H1 (cell line): ENCODE data around the gene STRIP2. TPM values are rescaled to one million over a fixed set of nuclear protein-coding genes. Genes with fewer than 3 reads are reported as not detected.

Source experiments
- CTCF ChIA-PET: fragments of 300-600 bp; sonication (Branson Sonifier 250); formaldehyde crosslinking; loops from one replicate; lab custom pipeline; 2021; ENCODE audit not compliant: partially characterized antibody; lab: Charles Lee
- POLR2A ChIA-PET: fragments of 300-600 bp; sonication (Branson Sonifier 250); formaldehyde crosslinking; loops from one replicate; lab custom pipeline; 2021; ENCODE audit warnings: inconsistent platforms; ENCODE audit not compliant: partially characterized antibody; lab: Charles Lee
- DNase-seq, 2 experiments: peaks; one replicate each; pipeline versions ENCODE4 v3.0.0 to v3.0.0-alpha.2; 2010 to 2022; ENCODE audit warnings: low spot score in 2 of 2, low read depth in 1 of 2, mixed read lengths in 1 of 2
- FAIRE-seq: peaks from 2 replicates; lab custom pipeline; 2011; peaks lifted over from hg19 to GRCh38; lab: Jason Lieb, UNC
- H2AFZ ChIP-seq: 2 replicates; pipeline ENCODE4 v1.8.1; 2012; ENCODE audit warnings: low read length, inconsistent platforms
- H2AK5ac ChIP-seq: 2 replicates; pipeline ENCODE4 v1.6.1; 2013; ENCODE audit warnings: low read depth, low read length
- H2BK120ac ChIP-seq: replicated peaks from 2 replicates; pipeline ENCODE3; 2013; ENCODE audit warnings: low read depth, low read length, inconsistent platforms
- H2BK12ac ChIP-seq: 2 replicates; pipeline ENCODE4 v1.6.1; 2013; ENCODE audit warnings: low read depth, low read length
- H2BK15ac ChIP-seq: 2 replicates; pipeline ENCODE4 v1.6.1; 2013; ENCODE audit warnings: low read length
- H2BK20ac ChIP-seq: 2 replicates; pipeline ENCODE4 v1.6.1; 2013; ENCODE audit warnings: low read length
- H2BK5ac ChIP-seq: 2 replicates; pipeline ENCODE4 v1.6.1; 2013; ENCODE audit warnings: low read depth, low read length
- H3K14ac ChIP-seq: 2 replicates; pipeline ENCODE4 v1.6.1; 2013; ENCODE audit warnings: inconsistent platforms; ENCODE audit not compliant: insufficient read length
- H3K18ac ChIP-seq: 2 replicates; pipeline ENCODE4 v1.6.1; 2013; ENCODE audit warnings: low read length; ENCODE audit errors: extremely low read depth
- H3K23ac ChIP-seq: 2 replicates; pipeline ENCODE4 v1.6.1; 2013; ENCODE audit warnings: inconsistent platforms; ENCODE audit not compliant: insufficient read length
- H3K23me2 ChIP-seq: 2 replicates; pipeline ENCODE4 v1.6.1; 2013; ENCODE audit warnings: low read depth, low read length
- H3K27ac ChIP-seq: 2 replicates; pipeline ENCODE4 v1.6.1; 2011; ENCODE audit warnings: low read depth, low read length, inconsistent platforms
- H3K27me3 ChIP-seq, 4 experiments: replicated peaks in 1 of 4; 1 replicate in 1 of 4; 2 replicates in 3 of 4; pipeline versions ENCODE4 v1.6.1 to v1.8.1; 2011 to 2013; ENCODE audit warnings: low read length in 3 of 4, mild to moderate bottlenecking in 3 of 4, inconsistent platforms in 2 of 4, mixed read lengths in 2 of 4, moderate library complexity in 1 of 4; ENCODE audit not compliant: control insufficient read depth in 3 of 4, insufficient read depth in 3 of 4; ENCODE audit errors: extremely low read depth in 1 of 4
- H3K36me3 ChIP-seq, 4 experiments: 2 replicates each; pipeline versions ENCODE4 v1.6.1 to v1.8.1; 2011 to 2013; ENCODE audit warnings: mild to moderate bottlenecking in 4 of 4, low read length in 3 of 4, moderate library complexity in 2 of 4, control low read depth in 1 of 4, inconsistent platforms in 1 of 4; ENCODE audit not compliant: insufficient read depth in 4 of 4, control insufficient read depth in 2 of 4
- H3K4ac ChIP-seq: replicated peaks from 2 replicates; pipeline ENCODE3; 2013; ENCODE audit warnings: low read length, low read depth, mixed read lengths, inconsistent platforms; ENCODE audit not compliant: insufficient read length
- H3K4me1 ChIP-seq, 4 experiments: replicated peaks in 1 of 4; 1 replicate in 1 of 4; 2 replicates in 3 of 4; pipeline versions ENCODE4 v1.6.1 to v1.8.1; 2011 to 2013; ENCODE audit warnings: low read length in 3 of 4, inconsistent platforms in 2 of 4, mixed read lengths in 1 of 4; ENCODE audit not compliant: insufficient read depth in 4 of 4, control insufficient read depth in 3 of 4
- H3K4me2 ChIP-seq, 2 experiments: 2 replicates each; pipeline versions ENCODE4 v1.6.1 to v1.8.1; 2011 to 2013; ENCODE audit warnings: low read depth in 2 of 2, low read length in 2 of 2, control low read depth in 1 of 2, inconsistent platforms in 1 of 2, mild to moderate bottlenecking in 1 of 2; ENCODE audit not compliant: insufficient read depth in 1 of 2
- H3K4me3 ChIP-seq, 4 experiments: fragments of 200-600, 300-600 bp in 1 of 4; sonication (generic), shearing (Covaris generic), sonication (Bioruptor Twin) in 1 of 4; 2 replicates each; pipeline versions ENCODE4 v1.5.1 to v1.8.1; 2011 to 2016; ENCODE audit warnings: low read length in 4 of 4, low read depth in 3 of 4, control low read depth in 2 of 4, inconsistent platforms in 2 of 4, mild to moderate bottlenecking in 2 of 4, mixed read lengths in 1 of 4, moderate library complexity in 1 of 4; ENCODE audit not compliant: insufficient read depth in 2 of 4; ENCODE audit errors: extremely low read depth in 1 of 4
- H3K56ac ChIP-seq: replicated peaks from 2 replicates; pipeline ENCODE3; 2013; ENCODE audit warnings: low read depth, mild to moderate bottlenecking, mixed read lengths, low read length, inconsistent platforms; ENCODE audit not compliant: insufficient read length
- H3K79me1 ChIP-seq: 2 replicates; pipeline ENCODE4 v1.6.1; 2013; ENCODE audit warnings: low read depth, low read length, control low read depth
- H3K79me2 ChIP-seq, 2 experiments: 2 replicates each; pipeline versions ENCODE4 v1.6.1 to v1.8.1; 2012 to 2013; ENCODE audit warnings: low read length in 2 of 2, mild to moderate bottlenecking in 2 of 2, inconsistent platforms in 1 of 2; ENCODE audit not compliant: insufficient read depth in 2 of 2, control insufficient read depth in 1 of 2
- H3K9ac ChIP-seq, 4 experiments: replicated peaks in 1 of 4; 1 replicate in 1 of 4; 2 replicates in 3 of 4; pipeline versions ENCODE4 v1.6.1 to v1.8.1; 2011 to 2013; ENCODE audit warnings: low read depth in 3 of 4, low read length in 3 of 4, control low read depth in 2 of 4, mild to moderate bottlenecking in 2 of 4, moderate library complexity in 2 of 4, inconsistent platforms in 1 of 4; ENCODE audit errors: extremely low read depth in 1 of 4
- H3K9me3 ChIP-seq, 2 experiments: 2 replicates each; pipeline versions ENCODE4 v1.6.1 to v1.8.1; 2012 to 2013; ENCODE audit warnings: mild to moderate bottlenecking in 2 of 2, moderate library complexity in 2 of 2, control low read depth in 1 of 2, inconsistent platforms in 1 of 2, low read depth in 1 of 2, low read length in 1 of 2, mixed read lengths in 1 of 2; ENCODE audit not compliant: insufficient read depth in 2 of 2
- H4K20me1 ChIP-seq, 2 experiments: replicated peaks in 1 of 2; 2 replicates each; pipeline versions ENCODE3 to v1.8.1; 2011 to 2013; ENCODE audit warnings: inconsistent platforms in 2 of 2, low read length in 2 of 2, mild to moderate bottlenecking in 1 of 2; ENCODE audit not compliant: insufficient read depth in 2 of 2, control insufficient read depth in 1 of 2
- H4K5ac ChIP-seq: 2 replicates; pipeline ENCODE4 v1.6.1; 2013; ENCODE audit warnings: low read length, low read depth, mixed read lengths, inconsistent platforms; ENCODE audit not compliant: insufficient read length
- H4K8ac ChIP-seq: 2 replicates; pipeline ENCODE4 v1.8.0; 2013; ENCODE audit warnings: mild to moderate bottlenecking, moderate library complexity, low read length, inconsistent platforms; ENCODE audit not compliant: insufficient read depth; ENCODE audit errors: extremely low read depth
- H4K91ac ChIP-seq: replicated peaks from 2 replicates; pipeline ENCODE3; 2013; ENCODE audit warnings: low read length, mixed read lengths, inconsistent platforms; ENCODE audit not compliant: insufficient read length
- BACH1 ChIP-seq: IDR thresholded peaks from 2 replicates; pipeline ENCODE4 v1.6.1; 2012; ENCODE audit warnings: low read length, improper control_type of control experiment
- CHD2 ChIP-seq: IDR thresholded peaks from 2 replicates; pipeline ENCODE4 v1.6.1; 2012; ENCODE audit warnings: low read length, improper control_type of control experiment
- EZH2 ChIP-seq: fragments of 200-600 bp; sonication (generic); IDR thresholded peaks from 2 replicates; pipeline ENCODE4 v1.7.1; 2012; ENCODE audit warnings: low read depth, mild to moderate bottlenecking, moderate library complexity, low read length, inconsistent platforms; ENCODE audit not compliant: severe bottlenecking
- NRF1 ChIP-seq: IDR thresholded peaks from 2 replicates; pipeline ENCODE4 v1.6.1; 2011; ENCODE audit warnings: mild to moderate bottlenecking, low read depth, low read length, improper control_type of control experiment
- POLR2A ChIP-seq, 2 experiments: IDR thresholded peaks; 1 replicate in 1 of 2; 2 replicates in 1 of 2; pipeline ENCODE4 v1.6.1; 2011; ENCODE audit warnings: low read depth in 2 of 2, low read length in 2 of 2, mild to moderate bottlenecking in 2 of 2; ENCODE audit errors: control extremely low read depth in 1 of 2
- SP1 ChIP-seq: IDR thresholded peaks from 2 replicates; pipeline ENCODE4 v1.6.1; 2011; ENCODE audit warnings: low read depth, low read length
- WGBS, 2 experiments: shearing (Covaris generic) in 1 of 2; methylation state at CpG; one replicate each; pipeline versions ENCODE4 v1.1.6 to v1.1.7; 2013 to 2015; ENCODE audit warnings: low lambda C conversion rate in 2 of 2, mixed read lengths in 2 of 2, inconsistent platforms in 1 of 2, low coverage in 1 of 2, missing lambda C conversion rate in 1 of 2; ENCODE audit not compliant: insufficient replicate concordance in 2 of 2, insufficient coverage in 1 of 2, insufficient read length in 1 of 2; ENCODE audit errors: extremely low coverage in 1 of 2, missing lambda C conversion rate in 1 of 2; 5-methylcytosine and 5-hydroxymethylcytosine counted together
- polyA plus RNA-seq, 7 experiments: library from polyadenylated mRNA; depleted of rRNA in 3 of 7; stranded (reverse) in 5 of 7; unstranded in 2 of 7; fragments of >200 nt in 5 of 7; fragments of 200-250 nt in 2 of 7; gene quantifications; 1 replicate in 5 of 7; 2 replicates in 1 of 7; 4 replicates in 1 of 7; pipeline versions ENCODE4 v1.2.1 to v1.2.3, GENCODE V29; 2011 to 2013; ENCODE audit warnings: missing spikeins in 2 of 7, mixed read lengths in 2 of 7
- total RNA-seq: library from RNA; stranded (reverse); fragmentation: NEBNext Ultra II Directional; extraction: Animal tissue kit (Norgen Biotek cat#: 25700); gene quantifications from 2 replicates; pipeline ENCODE4 v1.2.1, GENCODE V29; 2021
- TF ChIP-seq, protein P1 (sequence below), 3 experiments: IDR thresholded peaks; 1 replicate in 2 of 3; 2 replicates in 1 of 3; pipeline versions ENCODE4 v1.5.1 to v1.6.1; 2011; ENCODE audit warnings: low read length in 3 of 3, mild to moderate bottlenecking in 3 of 3, inconsistent platforms in 2 of 3, low read depth in 1 of 3, moderate library complexity in 1 of 3; ENCODE audit not compliant: insufficient read depth in 1 of 3; ENCODE audit errors: control extremely low read depth in 1 of 3

STRIP2 gene
- total and polyA plus RNA-seq, 2 of the 8 experiments (the other 6 are each of a cell fraction or from before 2014, with no cell fraction given), result 5.3 to 8.2 TPM

DNA sequence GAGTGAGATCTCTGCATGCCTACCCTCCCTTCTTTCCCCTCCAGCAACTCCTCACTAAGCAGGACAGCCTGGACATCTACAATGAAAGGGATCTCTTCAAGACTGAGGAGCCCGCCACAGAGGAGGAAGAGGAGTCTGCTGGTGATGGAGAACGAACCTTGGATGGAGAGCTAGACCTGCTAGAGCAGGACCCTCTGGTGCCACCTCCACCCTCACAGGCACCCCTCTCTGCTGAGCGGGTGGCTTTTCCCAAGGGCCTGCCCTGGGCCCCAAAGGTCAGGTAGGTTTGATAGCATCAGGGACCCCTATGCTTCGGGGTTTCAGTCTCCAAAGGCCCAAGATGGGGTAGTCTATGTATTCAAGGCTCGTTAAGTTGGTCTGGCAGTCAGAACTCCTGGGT, 23.9 kb downstream of the STRIP2 start:
- Histone ChIP-seq H2BK12ac (no peak overlapping the region), H3K9ac (no peak overlapping the region), H2AK5ac (no peak overlapping the region), H4K5ac (no peak overlapping the region), H3K36me3 (peaks cover 11 to 61% (median 34%) of the 10 kb centered on the region in 4 experiments; a peak in 7 of 8 replicates), H4K91ac (no peak overlapping the region), H3K79me2 (no peaks in the 10 kb centered on the region), H3K4me2 (no peak overlapping the region), H3K4me1 (no peaks in the 10 kb centered on the region), H2BK120ac (no peak overlapping the region), H3K79me1 (no peaks in the 10 kb centered on the region; the same call in 1 of the 2 replicates), H3K4ac (no peak overlapping the region), H2AFZ (no peak overlapping the region), H3K23me2 (no peaks in the 10 kb centered on the region), H3K4me3 (no peak overlapping the region), H3K14ac (no peak overlapping the region), H2BK20ac (no peak overlapping the region), H3K18ac (no peak overlapping the region), H4K8ac (no peak overlapping the region), H2BK15ac (no peak overlapping the region), H3K9me3 (no peaks in the 10 kb centered on the region), H3K27ac (no peak overlapping the region), H3K23ac (no peak overlapping the region), H3K56ac (no peak overlapping the region), H3K27me3 (no peaks in the 10 kb centered on the region), H2BK5ac (no peak overlapping the region), H4K20me1 (no peaks in the 10 kb centered on the region)
- ChIA-PET POLR2A (no interaction called here), CTCF (no interaction called here)
- DNase-seq, result no peak
- 98% methylated on average over 5 of the region's 5 CpGs; no CpG with 5 or more reads in 1 of the 2 experiments for WGBS, 2 experiments
- TF ChIP-seq BACH1, result no peak
- TF ChIP-seq EZH2, result no peak
- no peak for TF ChIP-seq NRF1
- TF ChIP-seq POLR2A (IDR thresholded peaks at IDR 0.05; ENCODE audit: control extremely low read depth in 1 of 2, low read depth in 2 of 2, low read length in 2 of 2), result no peak
- no peak for TF ChIP-seq SP1
- no peak for TF ChIP-seq CHD2
- TF ChIP-seq, protein P1, sequence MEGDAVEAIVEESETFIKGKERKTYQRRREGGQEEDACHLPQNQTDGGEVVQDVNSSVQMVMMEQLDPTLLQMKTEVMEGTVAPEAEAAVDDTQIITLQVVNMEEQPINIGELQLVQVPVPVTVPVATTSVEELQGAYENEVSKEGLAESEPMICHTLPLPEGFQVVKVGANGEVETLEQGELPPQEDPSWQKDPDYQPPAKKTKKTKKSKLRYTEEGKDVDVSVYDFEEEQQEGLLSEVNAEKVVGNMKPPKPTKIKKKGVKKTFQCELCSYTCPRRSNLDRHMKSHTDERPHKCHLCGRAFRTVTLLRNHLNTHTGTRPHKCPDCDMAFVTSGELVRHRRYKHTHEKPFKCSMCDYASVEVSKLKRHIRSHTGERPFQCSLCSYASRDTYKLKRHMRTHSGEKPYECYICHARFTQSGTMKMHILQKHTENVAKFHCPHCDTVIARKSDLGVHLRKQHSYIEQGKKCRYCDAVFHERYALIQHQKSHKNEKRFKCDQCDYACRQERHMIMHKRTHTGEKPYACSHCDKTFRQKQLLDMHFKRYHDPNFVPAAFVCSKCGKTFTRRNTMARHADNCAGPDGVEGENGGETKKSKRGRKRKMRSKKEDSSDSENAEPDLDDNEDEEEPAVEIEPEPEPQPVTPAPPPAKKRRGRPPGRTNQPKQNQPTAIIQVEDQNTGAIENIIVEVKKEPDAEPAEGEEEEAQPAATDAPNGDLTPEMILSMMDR (IDR thresholded peaks at IDR 0.05; ENCODE audit: control extremely low read depth in 1 of 3, insufficient read depth in 1 of 3, low read depth in 1 of 3, low read length in 3 of 3), result no peak
- no peak for FAIRE-seq
